ENCODE data around the gene ZNF862. TPM values are rescaled to one million over a fixed set of nuclear protein-coding genes. Genes with fewer than 3 reads are reported as not detected.

The ZNF862 gene
- total RNA-seq, 4 donors from 2014 or later: 18.4 to 61.1 (median 22.1) TPM

DNA sequence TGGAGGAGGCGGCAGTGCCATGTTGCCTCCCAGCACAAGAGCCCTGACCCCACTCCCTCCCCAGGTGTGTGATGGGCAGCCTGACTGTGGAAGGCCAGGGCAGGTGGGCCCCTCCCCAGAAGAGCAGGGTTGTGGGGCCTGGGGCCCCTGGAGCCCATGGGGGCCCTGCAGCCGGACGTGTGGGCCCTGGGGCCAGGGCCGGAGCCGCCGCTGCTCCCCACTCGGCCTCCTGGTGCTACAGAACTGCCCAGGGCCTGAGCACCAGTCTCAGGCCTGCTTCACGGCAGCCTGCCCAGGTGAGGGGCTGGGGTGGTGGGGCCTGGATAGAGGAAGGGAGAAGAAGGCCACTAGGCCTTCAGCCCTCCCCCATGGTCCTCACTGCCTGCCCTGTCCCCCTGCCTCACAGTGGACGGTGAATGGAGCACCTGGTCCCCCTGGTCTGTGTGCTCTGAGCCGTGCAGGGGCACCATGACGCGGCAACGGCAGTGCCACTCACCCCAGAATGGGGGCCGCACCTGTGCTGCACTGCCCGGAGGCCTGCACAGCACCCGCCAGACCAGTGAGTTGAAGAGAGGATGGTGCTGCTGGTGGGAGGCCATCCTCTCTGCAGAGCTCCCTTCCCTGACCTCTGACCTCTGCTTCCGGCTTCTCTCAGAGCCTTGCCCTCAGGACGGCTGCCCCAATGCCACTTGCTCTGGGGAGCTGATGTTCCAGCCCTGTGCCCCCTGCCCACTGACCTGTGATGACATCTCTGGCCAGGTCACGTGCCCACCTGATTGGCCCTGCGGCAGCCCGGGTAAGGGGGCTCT lies 46.6 kb upstream of the ZNF862 start:
- Histone ChIP-seq H3K27ac (no peak overlapping the region), H3K4me3 (no peak overlapping the region), H3K9me3 (no peaks in the 10 kb centered on the region), H3K27me3 (peaks cover 47% of the 10 kb centered on the region), H3K36me3 (no peaks in the 10 kb centered on the region), H3K4me1 (peaks cover 18% of the 10 kb centered on the region)
- 93% methylated on average over 2 of the region's 21 CpGs for WGBS
- DNase-seq (ENCODE audit: low spot score in 2 of 2): no peak
- no peak for TF ChIP-seq EP300 (IDR thresholded peaks at IDR 0.05)
- no peak for TF ChIP-seq POLR2AphosphoS5 (IDR thresholded peaks at IDR 0.05)
- TF ChIP-seq, protein P1, sequence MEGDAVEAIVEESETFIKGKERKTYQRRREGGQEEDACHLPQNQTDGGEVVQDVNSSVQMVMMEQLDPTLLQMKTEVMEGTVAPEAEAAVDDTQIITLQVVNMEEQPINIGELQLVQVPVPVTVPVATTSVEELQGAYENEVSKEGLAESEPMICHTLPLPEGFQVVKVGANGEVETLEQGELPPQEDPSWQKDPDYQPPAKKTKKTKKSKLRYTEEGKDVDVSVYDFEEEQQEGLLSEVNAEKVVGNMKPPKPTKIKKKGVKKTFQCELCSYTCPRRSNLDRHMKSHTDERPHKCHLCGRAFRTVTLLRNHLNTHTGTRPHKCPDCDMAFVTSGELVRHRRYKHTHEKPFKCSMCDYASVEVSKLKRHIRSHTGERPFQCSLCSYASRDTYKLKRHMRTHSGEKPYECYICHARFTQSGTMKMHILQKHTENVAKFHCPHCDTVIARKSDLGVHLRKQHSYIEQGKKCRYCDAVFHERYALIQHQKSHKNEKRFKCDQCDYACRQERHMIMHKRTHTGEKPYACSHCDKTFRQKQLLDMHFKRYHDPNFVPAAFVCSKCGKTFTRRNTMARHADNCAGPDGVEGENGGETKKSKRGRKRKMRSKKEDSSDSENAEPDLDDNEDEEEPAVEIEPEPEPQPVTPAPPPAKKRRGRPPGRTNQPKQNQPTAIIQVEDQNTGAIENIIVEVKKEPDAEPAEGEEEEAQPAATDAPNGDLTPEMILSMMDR (IDR thresholded peaks at IDR 0.05): no peak
- TF ChIP-seq POLR2A (IDR thresholded peaks at IDR 0.05): no peak

DNA sequence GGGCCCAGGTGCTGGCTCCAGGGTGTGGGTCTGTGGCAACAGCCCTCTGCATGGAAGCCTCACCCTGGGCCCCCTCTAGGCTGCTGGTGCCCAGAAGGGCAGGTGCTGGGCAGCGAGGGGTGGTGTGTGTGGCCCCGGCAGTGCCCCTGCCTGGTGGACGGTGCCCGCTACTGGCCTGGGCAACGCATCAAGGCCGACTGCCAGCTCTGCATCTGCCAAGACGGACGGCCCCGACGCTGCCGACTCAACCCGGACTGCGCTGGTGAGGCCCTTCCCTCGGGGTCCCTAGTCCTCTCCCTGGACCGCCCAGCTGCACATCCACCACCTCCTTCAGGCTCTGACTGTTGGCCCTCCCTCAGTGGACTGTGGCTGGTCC lies 46.0 kb upstream of the ZNF862 start:
- Histone ChIP-seq H3K27ac (no peak overlapping the region), H3K4me1 (peaks cover 18% of the 10 kb centered on the region), H3K4me3 (no peak overlapping the region), H3K27me3 (peaks cover 47% of the 10 kb centered on the region), H3K9me3 (no peaks in the 10 kb centered on the region), H3K36me3 (no peaks in the 10 kb centered on the region)
- TF ChIP-seq POLR2A (IDR thresholded peaks at IDR 0.05): no peak
- no peak for TF ChIP-seq EP300 (IDR thresholded peaks at IDR 0.05)
- TF ChIP-seq POLR2AphosphoS5 (IDR thresholded peaks at IDR 0.05): no peak
- TF ChIP-seq, protein P1 (IDR thresholded peaks at IDR 0.05): no peak
- 84% methylated on average over 14 of the region's 15 CpGs for WGBS
- DNase-seq (ENCODE audit: low spot score in 2 of 2): no peak

DNA sequence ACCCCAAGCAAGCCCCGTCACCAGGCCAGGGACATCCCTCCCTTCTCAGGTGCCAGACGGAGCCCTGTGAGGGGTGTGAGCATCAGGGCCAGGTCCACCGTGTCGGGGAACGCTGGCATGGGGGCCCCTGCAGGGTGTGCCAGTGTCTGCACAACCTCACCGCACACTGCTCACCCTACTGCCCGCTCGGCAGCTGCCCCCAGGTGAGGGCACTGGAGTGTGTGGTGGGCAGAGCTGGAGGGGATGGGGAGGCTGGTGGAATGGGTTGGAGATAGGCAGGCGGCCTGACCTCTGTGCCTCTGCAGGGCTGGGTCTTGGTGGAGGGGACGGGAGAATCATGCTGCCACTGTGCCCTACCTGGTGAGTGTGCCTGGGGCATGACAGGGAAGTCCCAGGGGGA lies 44.9 kb upstream of the ZNF862 start:
- TF ChIP-seq POLR2A (IDR thresholded peaks at IDR 0.05) (no peak), POLR2AphosphoS5 (IDR thresholded peaks at IDR 0.05) (no peak), EP300 (IDR thresholded peaks at IDR 0.05) (no peak)
- TF ChIP-seq, protein P1 (IDR thresholded peaks at IDR 0.05): no peak
- Histone ChIP-seq H3K9me3 (no peaks in the 10 kb centered on the region), H3K27ac (no peak overlapping the region), H3K4me3 (no peak overlapping the region), H3K4me1 (peaks cover 7% of the 10 kb centered on the region), H3K27me3 (peaks cover 39% of the 10 kb centered on the region), H3K36me3 (no peaks in the 10 kb centered on the region)
- no peak for DNase-seq (ENCODE audit: low spot score in 2 of 2)
- 79% methylated on average over 5 of the region's 10 CpGs for WGBS

DNA sequence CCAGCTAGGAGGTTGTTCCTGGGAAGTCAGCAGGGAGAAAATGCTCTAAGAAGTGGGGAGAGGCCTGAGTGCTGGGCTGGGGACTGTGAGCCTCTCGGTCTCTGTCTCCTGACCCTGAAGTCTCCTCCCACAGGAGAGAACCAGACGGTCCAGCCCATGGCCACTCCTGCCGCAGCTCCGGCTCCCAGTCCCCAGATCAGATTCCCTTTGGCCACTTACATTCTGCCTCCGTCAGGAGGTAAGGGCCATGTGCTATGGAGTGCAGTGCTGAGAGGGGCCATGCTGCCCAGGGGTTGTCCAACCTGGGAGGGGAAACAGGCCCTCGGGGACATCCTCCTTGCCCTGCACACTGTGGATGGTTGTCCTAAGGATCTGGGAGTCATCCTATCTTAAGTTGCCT lies 43.5 kb upstream of the ZNF862 start:
- Histone ChIP-seq H3K4me1 (peaks cover 7% of the 10 kb centered on the region), H3K4me3 (no peak overlapping the region), H3K27me3 (peaks cover 26% of the 10 kb centered on the region), H3K27ac (no peak overlapping the region), H3K36me3 (no peaks in the 10 kb centered on the region), H3K9me3 (no peaks in the 10 kb centered on the region)
- no peak for TF ChIP-seq POLR2A (IDR thresholded peaks at IDR 0.05)
- no peak for TF ChIP-seq POLR2AphosphoS5 (IDR thresholded peaks at IDR 0.05)
- TF ChIP-seq, protein P1 (IDR thresholded peaks at IDR 0.05): no peak
- no peak for TF ChIP-seq EP300 (IDR thresholded peaks at IDR 0.05)
- WGBS: 67% methylated on average over 5 of the region's 6 CpGs
- DNase-seq (ENCODE audit: low spot score in 2 of 2): no peak

DNA sequence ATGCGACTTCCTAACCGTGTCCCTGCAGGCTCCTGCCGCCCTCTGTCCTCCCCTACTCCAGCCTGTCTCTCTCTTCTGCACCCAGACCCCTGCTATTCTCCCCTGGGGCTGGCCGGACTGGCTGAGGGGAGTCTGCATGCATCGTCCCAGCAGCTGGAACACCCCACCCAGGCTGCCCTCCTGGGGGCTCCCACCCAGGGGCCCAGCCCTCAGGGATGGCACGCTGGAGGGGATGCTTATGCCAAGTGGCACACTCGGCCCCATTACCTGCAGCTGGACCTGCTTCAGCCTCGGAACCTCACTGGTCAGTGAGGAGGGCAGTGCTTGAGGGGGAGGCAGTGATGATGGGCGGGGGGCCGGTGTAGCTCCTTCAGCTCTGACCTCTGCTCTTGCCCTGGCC lies 43.0 kb upstream of the ZNF862 start:
- no peaks in the 10 kb centered on the region for H3K36me3 ChIP-seq
- no peaks in the 10 kb centered on the region for H3K9me3 ChIP-seq
- no peak overlapping the region for H3K27ac ChIP-seq
- DNase-seq (ENCODE audit: low spot score in 2 of 2): no peak
- peaks cover 4% of the 10 kb centered on the region for H3K4me1 ChIP-seq
- H3K27me3 ChIP-seq: peaks cover 21% of the 10 kb centered on the region
- H3K4me3 ChIP-seq: no peak overlapping the region
- 86% methylated on average over 7 of the region's 10 CpGs for WGBS
- TF ChIP-seq EP300 (IDR thresholded peaks at IDR 0.05): no peak
- no peak for TF ChIP-seq POLR2A (IDR thresholded peaks at IDR 0.05)
- TF ChIP-seq, protein P1 (IDR thresholded peaks at IDR 0.05): no peak
- TF ChIP-seq POLR2AphosphoS5 (IDR thresholded peaks at IDR 0.05): no peak
